Measurements from ENCODE around the gene RTN4RL1. TPM values are rescaled to one million over a fixed set of nuclear protein-coding genes. Genes with fewer than 3 reads are reported as not detected.
A peak's percentile ranks its signal among the peaks of the same experiment; 100 is the strongest.

Gene RTN4RL1
- total RNA-seq, 1 experiment from 2014 or later, result 0.22 TPM

DNA sequence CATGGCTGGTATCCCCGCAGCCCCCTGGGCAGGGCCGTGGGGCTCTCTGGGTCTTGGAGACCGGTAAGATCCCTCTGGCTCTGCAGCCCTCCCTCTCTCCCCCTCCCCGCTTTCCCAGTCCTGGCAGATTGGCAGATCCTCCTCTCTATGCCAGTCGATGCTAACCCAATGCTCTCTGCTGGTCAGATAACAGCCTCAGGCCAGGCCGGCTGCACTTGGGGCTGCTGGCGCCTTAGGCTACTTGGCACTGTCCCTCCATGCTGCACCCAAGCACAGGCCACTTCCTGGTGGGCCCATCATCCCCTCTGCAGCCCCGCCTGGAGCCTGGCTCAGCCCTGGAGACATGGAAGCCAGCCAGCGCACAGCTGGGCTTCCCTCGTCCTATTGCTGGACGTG, 81.7 kb downstream of the RTN4RL1 start:
- Histone ChIP-seq H4K8ac (replicated peaks; ENCODE audit: insufficient read length, low read depth, low read length) (no peak overlapping the region), H3K79me1 (ENCODE audit: insufficient read depth, low read depth, low read length, poor library complexity, severe bottlenecking) (no peaks in the 10 kb centered on the region), H3K27me3 (ENCODE audit: insufficient read depth, low read length) (no peaks in the 10 kb centered on the region), H3K23me2 (ENCODE audit: insufficient read length, low read depth, low read length, poor library complexity, severe bottlenecking) (peaks cover 3% of the 10 kb centered on the region), H2AFZ (ENCODE audit: low read length) (no peak overlapping the region), H3K18ac (ENCODE audit: insufficient read length, low read depth, low read length) (no peak overlapping the region), H4K91ac (ENCODE audit: insufficient read length, low read depth, low read length) (no peak overlapping the region), H3T11ph (ENCODE audit: low read length) (no peak overlapping the region), H4K20me1 (ENCODE audit: control insufficient read depth, insufficient read depth, insufficient read length) (no peaks in the 10 kb centered on the region), H3K9me3 (ENCODE audit: control insufficient read depth, low read depth, low read length) (no peaks in the 10 kb centered on the region), H3K27ac (ENCODE audit: insufficient read length, low read depth, low read length) (no peak overlapping the region), H3K79me2 (ENCODE audit: insufficient read depth, low read length) (no peaks in the 10 kb centered on the region), H2BK15ac (ENCODE audit: low read depth, low read length) (no peak overlapping the region), H4K5ac (ENCODE audit: insufficient read length, low read depth, low read length) (no peak overlapping the region), H3K9ac (ENCODE audit: extremely low read depth, insufficient read length, low read length) (no peak overlapping the region), H3K14ac (ENCODE audit: insufficient read depth, low read length) (no peak overlapping the region), H3K4me1 (ENCODE audit: insufficient read depth, low read length) (no peaks in the 10 kb centered on the region), H2BK20ac (ENCODE audit: low read depth, low read length, poor library complexity, severe bottlenecking) (no peak overlapping the region), H3K4me2 (ENCODE audit: insufficient read depth, insufficient read length, low read length) (no peak overlapping the region), H3K23ac (ENCODE audit: insufficient read length, low read depth, low read length) (no peak overlapping the region), H2BK12ac (ENCODE audit: insufficient read length, low read depth, low read length) (no peak overlapping the region), H2AK5ac (ENCODE audit: insufficient read length, low read length) (no peak overlapping the region), H3K56ac (ENCODE audit: insufficient read length, low read depth, low read length) (no peak overlapping the region), H2BK120ac (ENCODE audit: low read depth, low read length, poor library complexity, severe bottlenecking) (no peak overlapping the region), H2BK5ac (ENCODE audit: insufficient read length, low read length) (no peak overlapping the region), H3K4ac (ENCODE audit: low read depth, low read length) (no peak overlapping the region)
- WGBS (ENCODE audit: extremely low coverage, insufficient read length, low lambda C conversion rate), result no CpG with 5 or more reads among the region's 11 CpGs
- H3K4me1 Mint-ChIP-seq, result peaks cover 0 to 12% of the 10 kb centered on the region in 2 experiments; a peak in 2 of 4 replicates
- H3K27me3 Mint-ChIP-seq (ENCODE audit: low read depth), result peaks cover 15% of the 10 kb centered on the region
- H3K4me3 Mint-ChIP-seq, result peak overlapping the region in 1 of 2 experiments; percentile 44; a peak in 1 of 5 replicates
- H3K36me3 Mint-ChIP-seq (ENCODE audit: insufficient read depth in 1 of 3, low read depth in 3 of 3), result no peaks in the 10 kb centered on the region
- H3K27ac Mint-ChIP-seq, result no peak overlapping the region
- DNase-seq, result no peak
- no peak for TF ChIP-seq CTCF (conservative IDR thresholded peaks at IDR 0.05)
- H3K9me3 Mint-ChIP-seq, result no peaks in the 10 kb centered on the region; a peak in 1 of 5 replicates

Data from H9 (cell line).